ENCODE data around the gene CASK.

DNA sequence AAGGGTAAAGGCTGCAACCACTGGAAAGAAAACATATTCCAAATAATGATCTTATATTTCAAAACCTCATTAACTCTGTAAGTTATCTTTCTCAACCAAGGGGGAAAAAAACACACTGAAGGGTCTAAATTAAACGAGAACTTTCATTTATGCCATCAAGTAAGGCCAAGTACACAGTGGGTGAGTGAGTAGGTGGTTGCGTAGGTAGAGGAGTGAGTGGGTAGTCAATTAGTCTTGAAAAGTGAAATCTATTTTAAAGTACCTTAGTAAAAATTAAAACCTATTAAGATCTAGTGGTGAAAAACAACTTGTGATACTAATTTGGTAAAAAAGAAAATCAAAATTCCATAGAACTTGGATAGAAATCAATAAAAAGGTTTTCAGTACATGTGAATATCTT is 3.5 kb downstream of the CASK start:
- TF ChIP-seq CTCF (IDR thresholded peaks at IDR 0.05) (no peak), POLR2A (IDR thresholded peaks at IDR 0.05) (no peak)

Measured in Peyer's patch (tissue), 4 donors.